Keratinocyte (primary cell): ENCODE measurements around the gene IFI30. TPM values are rescaled to one million over a fixed set of nuclear protein-coding genes. Genes with fewer than 3 reads are reported as not detected.

Experiments
- DNase-seq: peaks from one replicate; pipeline ENCODE4 v3.0.0-alpha.2; 2011; ENCODE audit warnings: low read depth, missing footprints, low spot score
- FAIRE-seq: peaks from 2 replicates; lab custom pipeline; 2011; peaks lifted over from hg19 to GRCh38; lab: Jason Lieb, UNC
- H2AFZ ChIP-seq: 2 replicates; pipeline ENCODE4 v1.6.0; 2012; ENCODE audit warnings: low read length, control low read depth, inconsistent platforms; ENCODE audit not compliant: control insufficient read depth
- H3K27ac ChIP-seq: 2 replicates; pipeline ENCODE4 v1.5.1; 2011; ENCODE audit warnings: low read length; ENCODE audit not compliant: control insufficient read depth, insufficient read depth
- H3K27me3 ChIP-seq: 3 replicates; pipeline ENCODE4 v1.6.0; 2011; ENCODE audit warnings: low read length; ENCODE audit not compliant: control insufficient read depth, insufficient read depth; ENCODE audit errors: extremely low read depth
- H3K36me3 ChIP-seq, 2 experiments: 2 replicates in 1 of 2; 3 replicates in 1 of 2; pipeline ENCODE4 v1.5.1; 2011; ENCODE audit warnings: low read length in 2 of 2, mild to moderate bottlenecking in 1 of 2; ENCODE audit not compliant: control insufficient read depth in 2 of 2, insufficient read depth in 2 of 2; ENCODE audit errors: extremely low read depth in 1 of 2
- H3K4me1 ChIP-seq: 3 replicates; pipeline ENCODE4 v1.5.1; 2011; ENCODE audit warnings: low read length; ENCODE audit not compliant: control insufficient read depth, insufficient read depth; ENCODE audit errors: extremely low read depth
- H3K4me2 ChIP-seq: 3 replicates; pipeline ENCODE4 v1.6.0; 2011; ENCODE audit warnings: low read depth, low read length; ENCODE audit not compliant: control insufficient read depth, insufficient read depth; ENCODE audit errors: extremely low read depth
- H3K4me3 ChIP-seq, 3 experiments: fragments of 200-600 bp in 1 of 3; sonication (generic) in 1 of 3; 2 replicates in 2 of 3; 3 replicates in 1 of 3; pipeline ENCODE4 v1.5.1; 2011 to 2016; ENCODE audit warnings: low read length in 3 of 3, mild to moderate bottlenecking in 3 of 3, control low read depth in 2 of 3, inconsistent platforms in 1 of 3, low read depth in 1 of 3, mixed read lengths in 1 of 3, mixed run types in 1 of 3, moderate library complexity in 1 of 3; ENCODE audit not compliant: control insufficient read depth in 2 of 3, insufficient read depth in 2 of 3; ENCODE audit errors: extremely low read depth in 1 of 3
- H3K79me2 ChIP-seq: 2 replicates; pipeline ENCODE4 v1.6.0; 2012; ENCODE audit warnings: low read length; ENCODE audit not compliant: control insufficient read depth, insufficient read depth
- H3K9ac ChIP-seq: 3 replicates; pipeline ENCODE4 v1.6.0; 2011; ENCODE audit warnings: low read length; ENCODE audit not compliant: control insufficient read depth, insufficient read depth; ENCODE audit errors: extremely low read depth
- H3K9me1 ChIP-seq: 3 replicates; pipeline ENCODE4 v1.6.0; 2011; ENCODE audit warnings: low read length; ENCODE audit not compliant: control insufficient read depth, insufficient read depth; ENCODE audit errors: extremely low read depth
- H3K9me3 ChIP-seq: 2 replicates; pipeline ENCODE4 v1.5.1; 2012; ENCODE audit warnings: low read depth, low read length; ENCODE audit not compliant: control insufficient read depth
- H4K20me1 ChIP-seq: 3 replicates; pipeline ENCODE4 v1.6.0; 2011; ENCODE audit warnings: low read length; ENCODE audit not compliant: control insufficient read depth, insufficient read depth; ENCODE audit errors: extremely low read depth
- EZH2 ChIP-seq: IDR thresholded peaks from one replicate; pipeline ENCODE4 v1.6.1; 2012; ENCODE audit warnings: inconsistent platforms, mild to moderate bottlenecking, low read length, moderate library complexity
- dilution Hi-C: fragments of 300-500 bp; cut with MboI; formaldehyde crosslinking; loops from one replicate; pipeline ENCODE4 v1.7.0; 2020; ENCODE audit warnings: low sequenced_read_pairs; ENCODE audit not compliant: extremely low pct_ligation_motif_present
- polyA plus RNA-seq, 5 experiments: library from polyadenylated mRNA; depleted of rRNA in 3 of 5; stranded (reverse) in 3 of 5; stranded (forward) in 1 of 5; unstranded in 1 of 5; fragments of >200 nt; gene quantifications; 1 replicate in 1 of 5; 2 replicates in 3 of 5; 3 replicates in 1 of 5; pipeline versions ENCODE4 v1.2.1 to v1.2.3, GENCODE V29; 2011 to 2012; ENCODE audit warnings: missing spikeins in 2 of 5, low read depth in 1 of 5, low replicate concordance in 1 of 5
- TF ChIP-seq, protein P1 (sequence below), 3 experiments: IDR thresholded peaks in 1 of 3; conservative IDR thresholded peaks in 1 of 3; optimal IDR thresholded peaks in 1 of 3; 2 replicates in 2 of 3; 3 replicates in 1 of 3; pipeline versions ENCODE3 to v1.5.1; 2011; ENCODE audit warnings: low read length in 3 of 3, mild to moderate bottlenecking in 3 of 3, moderate library complexity in 2 of 3, control low read depth in 1 of 3, inconsistent platforms in 1 of 3; ENCODE audit not compliant: insufficient read depth in 2 of 3; ENCODE audit errors: extremely low read depth in 1 of 3

The IFI30 gene
- polyA plus RNA-seq, 1 donor (not counting 4 experiments of a cell fraction or from before 2014, with no cell fraction given) = 31.3 TPM

GRCh38 chr19:18216789-18217188 lies 43.2 kb downstream of the IFI30 start:
- Histone ChIP-seq H3K27me3 (peaks cover 9% of the 10 kb centered on the region), H3K27ac (no peak overlapping the region), H3K9ac (no peak overlapping the region), H3K4me2 (no peak overlapping the region), H3K9me1 (no peaks in the 10 kb centered on the region), H2AFZ (no peak overlapping the region), H3K4me3 (no peak overlapping the region), H3K9me3 (no peaks in the 10 kb centered on the region), H3K79me2 (no peaks in the 10 kb centered on the region), H4K20me1 (no peaks in the 10 kb centered on the region), H3K4me1 (peaks cover 4% of the 10 kb centered on the region), H3K36me3 (no peaks in the 10 kb centered on the region)
- FAIRE-seq (no peak), DNase-seq (no peak)
- TF ChIP-seq EZH2 = no peak
- TF ChIP-seq, protein P1, sequence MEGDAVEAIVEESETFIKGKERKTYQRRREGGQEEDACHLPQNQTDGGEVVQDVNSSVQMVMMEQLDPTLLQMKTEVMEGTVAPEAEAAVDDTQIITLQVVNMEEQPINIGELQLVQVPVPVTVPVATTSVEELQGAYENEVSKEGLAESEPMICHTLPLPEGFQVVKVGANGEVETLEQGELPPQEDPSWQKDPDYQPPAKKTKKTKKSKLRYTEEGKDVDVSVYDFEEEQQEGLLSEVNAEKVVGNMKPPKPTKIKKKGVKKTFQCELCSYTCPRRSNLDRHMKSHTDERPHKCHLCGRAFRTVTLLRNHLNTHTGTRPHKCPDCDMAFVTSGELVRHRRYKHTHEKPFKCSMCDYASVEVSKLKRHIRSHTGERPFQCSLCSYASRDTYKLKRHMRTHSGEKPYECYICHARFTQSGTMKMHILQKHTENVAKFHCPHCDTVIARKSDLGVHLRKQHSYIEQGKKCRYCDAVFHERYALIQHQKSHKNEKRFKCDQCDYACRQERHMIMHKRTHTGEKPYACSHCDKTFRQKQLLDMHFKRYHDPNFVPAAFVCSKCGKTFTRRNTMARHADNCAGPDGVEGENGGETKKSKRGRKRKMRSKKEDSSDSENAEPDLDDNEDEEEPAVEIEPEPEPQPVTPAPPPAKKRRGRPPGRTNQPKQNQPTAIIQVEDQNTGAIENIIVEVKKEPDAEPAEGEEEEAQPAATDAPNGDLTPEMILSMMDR (optimal IDR thresholded peaks at IDR 0.05 in 1 of 3, IDR thresholded peaks at IDR 0.05 in 1 of 3, conservative IDR thresholded peaks at IDR 0.05 in 1 of 3; ENCODE audit: extremely low read depth in 1 of 3, insufficient read depth in 2 of 3, low read length in 3 of 3) = no peak
- dilution Hi-C loops = no loop called here

GRCh38 chr19:18218159-18218558 lies 44.5 kb downstream of the IFI30 start:
- Histone ChIP-seq H3K36me3 (no peaks in the 10 kb centered on the region), H3K4me3 (no peak overlapping the region), H3K27ac (no peak overlapping the region), H3K9me1 (no peaks in the 10 kb centered on the region), H3K4me1 (peaks cover 4% of the 10 kb centered on the region), H3K9me3 (no peaks in the 10 kb centered on the region), H3K9ac (no peak overlapping the region), H3K27me3 (peaks cover 9% of the 10 kb centered on the region), H3K4me2 (no peak overlapping the region), H4K20me1 (no peaks in the 10 kb centered on the region), H2AFZ (no peak overlapping the region), H3K79me2 (no peaks in the 10 kb centered on the region)
- TF ChIP-seq, protein P1 (optimal IDR thresholded peaks at IDR 0.05 in 1 of 3, IDR thresholded peaks at IDR 0.05 in 1 of 3, conservative IDR thresholded peaks at IDR 0.05 in 1 of 3; ENCODE audit: extremely low read depth in 1 of 3, insufficient read depth in 2 of 3, low read length in 3 of 3) = no peak
- TF ChIP-seq EZH2 = no peak
- FAIRE-seq (no peak), DNase-seq (no peak)
- dilution Hi-C loops = no loop called here
